ENCODE measurements around the gene MSL3B.

The MSL3B gene

DNA sequence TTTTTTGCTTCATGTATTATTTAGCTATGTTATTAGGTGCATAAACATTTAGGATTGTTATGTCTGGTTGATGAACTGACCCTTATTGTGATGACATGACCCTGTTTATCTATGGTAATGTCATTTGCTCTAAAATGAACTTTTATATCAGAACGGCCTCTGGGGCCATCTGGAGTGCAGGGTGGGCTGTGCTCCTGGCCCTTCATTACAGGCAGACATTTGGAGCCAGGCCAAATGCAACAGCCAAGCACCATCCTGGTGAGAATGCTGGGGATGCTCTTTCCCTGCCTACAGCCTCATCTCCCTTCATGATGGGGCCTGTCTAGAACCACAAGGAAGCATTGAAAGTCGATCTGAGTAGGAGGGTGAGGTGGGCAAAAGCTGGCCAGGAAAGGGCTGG is 51.9 kb downstream of the MSL3B start:
- TF ChIP-seq NFRKB (IDR thresholded peaks at IDR 0.05) (no peak), L3MBTL2 (conservative IDR thresholded peaks at IDR 0.05) (no peak), SUZ12 (IDR thresholded peaks at IDR 0.05) (no peak), LEF1 (IDR thresholded peaks at IDR 0.05; ENCODE audit: borderline replicate concordance) (no peak), ARNT (IDR thresholded peaks at IDR 0.05) (no peak), BHLHE40 (IDR thresholded peaks at IDR 0.05; ENCODE audit: borderline replicate concordance) (no peak), SP1 (IDR thresholded peaks at IDR 0.05) (no peak), FOXK2 (IDR thresholded peaks at IDR 0.05) (no peak), FOXM1 (IDR thresholded peaks at IDR 0.05; ENCODE audit: borderline replicate concordance) (no peak), FOXA1 (IDR thresholded peaks at IDR 0.05) (no peak), ELF4 (IDR thresholded peaks at IDR 0.05) (no peak), HDGF (IDR thresholded peaks at IDR 0.05; ENCODE audit: borderline replicate concordance) (no peak), TARDBP (IDR thresholded peaks at IDR 0.05) (no peak), CTBP1 (IDR thresholded peaks at IDR 0.05; ENCODE audit: borderline replicate concordance) (no peak), ZNF384 (IDR thresholded peaks at IDR 0.05) (no peak)
- TF ChIP-seq, protein P1, sequence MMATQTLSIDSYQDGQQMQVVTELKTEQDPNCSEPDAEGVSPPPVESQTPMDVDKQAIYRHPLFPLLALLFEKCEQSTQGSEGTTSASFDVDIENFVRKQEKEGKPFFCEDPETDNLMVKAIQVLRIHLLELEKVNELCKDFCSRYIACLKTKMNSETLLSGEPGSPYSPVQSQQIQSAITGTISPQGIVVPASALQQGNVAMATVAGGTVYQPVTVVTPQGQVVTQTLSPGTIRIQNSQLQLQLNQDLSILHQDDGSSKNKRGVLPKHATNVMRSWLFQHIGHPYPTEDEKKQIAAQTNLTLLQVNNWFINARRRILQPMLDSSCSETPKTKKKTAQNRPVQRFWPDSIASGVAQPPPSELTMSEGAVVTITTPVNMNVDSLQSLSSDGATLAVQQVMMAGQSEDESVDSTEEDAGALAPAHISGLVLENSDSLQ (IDR thresholded peaks at IDR 0.05), result no peak
- ChIA-PET CTCF (interaction anchor here (0.6 kb wide), 1 partner anchor 1301 kb away, joined by 3 read pairs; no protein-coding TSS in a partner anchor), POLR2A (no interaction called here)
- DNase-seq (ENCODE audit: extremely low spot score), result no peak

DNA sequence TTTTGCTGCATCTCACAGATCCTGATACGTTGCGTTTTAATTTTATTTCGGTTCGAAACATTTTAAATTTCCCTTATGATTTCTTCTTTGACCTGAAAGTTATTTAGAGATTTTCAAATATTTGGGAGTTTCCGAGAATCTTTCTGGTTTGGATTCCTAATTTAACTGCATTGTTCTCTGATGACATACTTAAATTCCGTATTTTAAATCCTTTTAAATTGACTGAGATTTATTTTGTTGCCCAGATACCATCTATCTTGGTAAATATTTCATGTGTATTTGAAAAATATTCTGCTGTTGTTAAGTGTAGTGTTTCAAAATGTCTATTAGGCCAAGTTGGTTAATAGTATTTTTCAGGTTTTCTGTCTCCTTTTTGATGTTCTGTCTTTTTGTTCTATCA is 52.3 kb downstream of the MSL3B start:
- ChIA-PET CTCF (no interaction called here), POLR2A (no interaction called here)
- TF ChIP-seq BHLHE40 (IDR thresholded peaks at IDR 0.05; ENCODE audit: borderline replicate concordance), result no peak
- TF ChIP-seq HDGF (IDR thresholded peaks at IDR 0.05; ENCODE audit: borderline replicate concordance), result no peak
- TF ChIP-seq NFRKB (IDR thresholded peaks at IDR 0.05), result no peak
- TF ChIP-seq, protein P1 (IDR thresholded peaks at IDR 0.05), result no peak
- no peak for TF ChIP-seq FOXA1 (IDR thresholded peaks at IDR 0.05)
- no peak for TF ChIP-seq LEF1 (IDR thresholded peaks at IDR 0.05; ENCODE audit: borderline replicate concordance)
- no peak for TF ChIP-seq ZNF384 (IDR thresholded peaks at IDR 0.05)
- no peak for TF ChIP-seq SUZ12 (IDR thresholded peaks at IDR 0.05)
- no peak for TF ChIP-seq L3MBTL2 (conservative IDR thresholded peaks at IDR 0.05)
- TF ChIP-seq TARDBP (IDR thresholded peaks at IDR 0.05), result no peak
- no peak for TF ChIP-seq FOXK2 (IDR thresholded peaks at IDR 0.05)
- no peak for TF ChIP-seq FOXM1 (IDR thresholded peaks at IDR 0.05; ENCODE audit: borderline replicate concordance)
- TF ChIP-seq ELF4 (IDR thresholded peaks at IDR 0.05), result no peak
- DNase-seq (ENCODE audit: extremely low spot score), result no peak
